Aorta (tissue), 5 donors: ENCODE results near the gene PSAPL1. TPM values are rescaled to one million over a fixed set of nuclear protein-coding genes. Genes with fewer than 3 reads are reported as not detected.

Source experiments
- ATAC-seq: fragments of 200-7000 bp; cut with Tn5 transposase; one replicate; pipeline ENCODE4 v1.9.1; 2022; ENCODE audit warnings: moderate library complexity; ENCODE audit not compliant: low FRiP score
- DNase-seq, 2 donors: peaks; one replicate each; pipeline ENCODE4 v3.0.0-alpha.2; 2020
- H3K27ac ChIP-seq, 2 donors: one replicate each; pipeline ENCODE4 v1.5.1; 2013; ENCODE audit warnings: low read length in 2 of 2, mild to moderate bottlenecking in 2 of 2, moderate library complexity in 2 of 2, control low read depth in 1 of 2, inconsistent platforms in 1 of 2, low read depth in 1 of 2
- H3K27me3 ChIP-seq, 2 donors: one replicate each; pipeline ENCODE4 v1.6.1; 2013; ENCODE audit warnings: control low read depth in 1 of 2, low read length in 1 of 2, mild to moderate bottlenecking in 1 of 2, moderate library complexity in 1 of 2; ENCODE audit not compliant: insufficient read depth in 2 of 2, control insufficient read depth in 1 of 2
- H3K36me3 ChIP-seq, 2 donors: one replicate each; pipeline ENCODE4 v1.6.1; 2013; ENCODE audit warnings: control low read depth in 1 of 2, low read length in 1 of 2, mild to moderate bottlenecking in 1 of 2; ENCODE audit not compliant: insufficient read depth in 2 of 2, control insufficient read depth in 1 of 2
- H3K4me1 ChIP-seq, 2 donors: one replicate each; pipeline ENCODE4 v1.6.1; 2013; ENCODE audit warnings: low read length in 2 of 2, control low read depth in 1 of 2, mild to moderate bottlenecking in 1 of 2, moderate library complexity in 1 of 2; ENCODE audit not compliant: insufficient read depth in 2 of 2, control insufficient read depth in 1 of 2
- H3K4me3 ChIP-seq, 2 donors: one replicate each; pipeline ENCODE4 v1.5.1; 2013; ENCODE audit warnings: low read length in 2 of 2, control low read depth in 1 of 2, mild to moderate bottlenecking in 1 of 2
- H3K9me3 ChIP-seq: one replicate; pipeline ENCODE4 v1.6.1; 2013; ENCODE audit warnings: mild to moderate bottlenecking, low read length; ENCODE audit not compliant: control insufficient read depth
- WGBS, 2 donors: extraction: QIAGEN DNeasy Blood & Tissue Kit; methylation state at CpG; one replicate each; pipeline ENCODE4 v1.1.7; 2013; 5-methylcytosine and 5-hydroxymethylcytosine counted together
- intact Hi-C, 2 donors: fragments of 100-400 bp; cut with DNase I; formaldehyde crosslinking; loops; one replicate each; pipeline versions ENCODE4 v1.14.2 to v1.15.0; 2022
- polyA plus RNA-seq, 2 donors: library from polyadenylated mRNA; stranded (reverse); fragments of 200-250 nt; gene quantifications; one replicate each; pipeline ENCODE4 v1.2.3, GENCODE V29; 2013
- total RNA-seq, 2 donors: library from RNA; stranded (reverse); fragmentation: NEBNext Ultra II Directional; extraction: Animal tissue kit (Norgen Biotek cat#: 25700); gene quantifications; one replicate each; pipeline ENCODE4 v1.2.1, GENCODE V29; 2021
- donor health status: healthy with polysubstance abuse.
- donor health status: Bipolar disorder and iron deficiency.
- donor health status: DM: no; HTN: no; CAD: no.
- donor health status: DM: no; HTN: no; CAD: no.
- donor health status: DM: yes; HTN: yes; CAD: no.

Gene PSAPL1
- total and polyA plus RNA-seq, 4 donors, result not detected

DNA sequence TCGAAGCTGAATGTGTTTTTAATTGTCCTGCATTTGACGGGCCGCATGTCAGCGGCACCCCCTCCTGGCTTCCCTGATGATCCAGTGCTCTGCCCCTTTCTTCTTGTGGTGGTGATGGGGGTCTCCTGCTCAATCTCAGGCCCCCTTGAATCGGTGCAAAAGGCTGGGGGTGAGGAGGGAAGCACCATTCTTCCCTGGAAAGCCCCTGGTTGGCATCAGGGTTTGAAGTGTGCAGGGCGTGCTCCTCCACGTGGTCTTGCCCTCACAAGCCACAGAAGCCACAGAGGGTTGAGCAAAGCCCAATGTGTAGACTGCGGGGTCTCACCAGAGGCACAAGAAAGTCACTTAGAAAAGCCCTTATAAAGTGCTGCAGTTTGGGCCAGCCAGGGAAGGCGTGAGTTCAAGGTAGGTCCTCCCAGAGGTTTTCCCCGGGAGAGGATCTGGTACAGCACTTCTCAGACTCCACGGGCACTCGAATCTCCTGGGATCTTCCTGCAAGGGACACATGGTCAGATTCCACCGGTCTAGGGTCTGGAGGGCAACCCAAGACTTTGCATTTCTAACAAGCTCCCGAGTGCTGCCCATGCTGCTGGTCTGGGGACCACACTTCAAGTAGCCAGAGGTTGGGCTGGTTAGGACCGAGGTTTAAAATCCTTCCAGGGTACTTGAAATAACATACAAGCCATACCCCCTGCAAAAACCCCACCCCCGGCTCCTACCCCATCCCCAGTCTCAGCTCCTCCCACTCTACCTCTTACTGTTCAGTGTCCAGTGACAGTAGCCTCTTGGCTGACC is 35.1 kb downstream of the PSAPL1 start:
- Histone ChIP-seq H3K36me3 (no peaks in the 10 kb centered on the region), H3K27me3 (no peaks in the 10 kb centered on the region), H3K4me3 (no peak overlapping the region), H3K9me3 (peaks cover 3% of the 10 kb centered on the region), H3K4me1 (no peaks in the 10 kb centered on the region), H3K27ac (no peak overlapping the region)
- WGBS, 2 donors, result 86 to 87% methylated on average over 16 of the region's 16 CpGs
- no peak for ATAC-seq
- peak in 1 of 2 donors; percentile 9 for DNase-seq
- intact Hi-C loops, result no loop called here

DNA sequence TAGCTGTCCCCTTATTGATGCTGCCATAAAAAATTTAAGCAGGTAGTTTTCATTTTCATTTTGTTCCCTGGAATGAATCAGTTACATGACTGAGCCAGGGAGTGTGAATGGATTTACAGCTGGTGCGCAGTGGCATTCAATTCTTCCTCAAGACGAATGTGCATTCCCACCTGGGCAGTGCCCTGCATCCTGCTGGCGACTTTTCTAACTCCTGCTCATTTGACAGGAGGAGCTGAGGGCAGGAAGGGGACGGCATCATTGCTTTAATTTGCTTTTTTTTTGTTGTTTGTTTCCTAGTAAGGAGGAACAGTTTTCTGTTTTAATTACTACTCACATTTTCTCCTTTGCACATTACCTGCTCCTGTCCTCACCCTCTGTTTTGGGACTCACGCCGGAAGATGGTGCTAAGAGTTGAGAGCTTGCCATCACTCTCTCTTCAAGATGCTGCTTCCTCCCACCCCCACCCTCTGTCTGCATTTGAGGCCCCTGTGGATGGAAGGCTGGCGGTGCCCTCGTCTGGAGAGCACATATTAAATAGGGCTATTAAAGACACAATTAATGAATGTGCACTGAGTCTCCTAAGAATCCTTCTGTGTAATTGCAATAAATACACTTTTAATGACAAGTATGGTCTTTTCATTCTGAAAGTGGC is 35.8 kb downstream of the PSAPL1 start:
- H3K4me3 ChIP-seq, result no peak overlapping the region
- H3K4me1 ChIP-seq, result no peaks in the 10 kb centered on the region
- DNase-seq (peak in 1 of 2 donors; percentile 52), ATAC-seq (no peak)
- 75 to 83% methylated on average over 8 of the region's 8 CpGs for WGBS, 2 donors
- no peaks in the 10 kb centered on the region for H3K36me3 ChIP-seq
- H3K27me3 ChIP-seq, result no peaks in the 10 kb centered on the region
- H3K27ac ChIP-seq, result no peak overlapping the region
- intact Hi-C loops, result no loop called here
- H3K9me3 ChIP-seq, result peaks cover 3% of the 10 kb centered on the region

DNA sequence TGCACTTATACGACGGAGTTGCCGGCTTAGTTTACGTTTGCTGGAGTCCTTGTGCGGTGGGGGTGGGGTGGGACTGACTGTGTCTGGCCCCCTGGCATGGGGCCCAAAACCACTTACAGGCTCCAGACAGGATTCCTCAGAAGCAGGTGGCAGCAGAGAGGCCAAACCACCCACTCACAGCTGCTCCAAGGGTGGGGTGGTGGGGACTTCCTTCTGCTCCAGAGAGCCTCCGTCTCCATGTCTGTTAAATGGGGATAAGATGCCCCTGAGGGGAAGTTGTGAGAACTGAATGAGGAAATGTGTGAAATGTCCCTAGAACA is 36.7 kb downstream of the PSAPL1 start:
- no peak for DNase-seq
- Histone ChIP-seq H3K9me3 (peaks cover 3% of the 10 kb centered on the region), H3K4me3 (no peak overlapping the region), H3K36me3 (no peaks in the 10 kb centered on the region), H3K4me1 (no peaks in the 10 kb centered on the region), H3K27me3 (no peaks in the 10 kb centered on the region), H3K27ac (no peak overlapping the region)
- intact Hi-C loops, result no loop called here
- no peak for ATAC-seq
- WGBS, 2 donors, result 7 to 11% methylated on average over 6 of the region's 6 CpGs

- H3K4me1 ChIP-seq, result no peaks in the 10 kb centered on the region
- WGBS, 2 donors, result 81% methylated on average over 24 of the region's 24 CpGs
- DNase-seq (peak in 1 of 2 donors; percentile 51), ATAC-seq (no peak)
- H3K27me3 ChIP-seq, result no peaks in the 10 kb centered on the region
- H3K36me3 ChIP-seq, result no peaks in the 10 kb centered on the region
- intact Hi-C loops, result no loop called here
- H3K9me3 ChIP-seq, result peaks cover 3% of the 10 kb centered on the region
- H3K4me3 ChIP-seq, result no peak overlapping the region
- H3K27ac ChIP-seq, result no peak overlapping the region
These were observed 37.3 kb downstream of the PSAPL1 start for GRCh38 chr4:7397206-7398103.

GRCh38 chr4:7396186-7396910 is 38.4 kb downstream of the PSAPL1 start:
- intact Hi-C loops, result no loop called here
- DNase-seq, result no peak
- Histone ChIP-seq H3K27me3 (no peaks in the 10 kb centered on the region), H3K4me1 (no peaks in the 10 kb centered on the region), H3K9me3 (peaks cover 1% of the 10 kb centered on the region), H3K36me3 (no peaks in the 10 kb centered on the region), H3K27ac (no peak overlapping the region), H3K4me3 (no peak overlapping the region)
- WGBS, 2 donors, result 91 to 94% methylated on average over 14 of the region's 14 CpGs
- ATAC-seq, result no peak

DNA sequence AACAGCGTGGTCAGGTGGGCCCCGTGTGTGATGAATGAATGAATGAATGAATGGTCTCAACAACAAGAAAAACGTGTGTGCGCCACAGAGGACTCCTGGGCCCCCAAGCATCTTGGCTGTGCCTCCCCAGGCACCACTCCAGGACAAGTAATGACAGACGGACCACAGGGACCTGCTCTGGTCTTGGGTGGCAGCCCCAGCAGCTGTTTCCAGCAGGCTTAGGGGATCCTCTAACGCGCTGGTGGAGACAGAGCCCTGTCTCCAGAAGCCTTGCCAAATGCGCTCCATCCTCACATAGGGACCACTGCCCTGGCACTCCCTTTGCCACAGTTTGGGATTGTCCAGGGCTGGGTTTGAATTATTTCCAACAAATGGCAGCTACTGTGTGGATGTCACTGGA is 39.1 kb downstream of the PSAPL1 start:
- Histone ChIP-seq H3K27me3 (no peaks in the 10 kb centered on the region), H3K36me3 (no peaks in the 10 kb centered on the region), H3K4me3 (no peak overlapping the region), H3K4me1 (no peaks in the 10 kb centered on the region), H3K27ac (no peak overlapping the region), H3K9me3 (no peaks in the 10 kb centered on the region)
- ATAC-seq (no peak), DNase-seq (peak in 1 of 2 donors; percentile 55)
- intact Hi-C loops, result no loop called here
- WGBS, 2 donors, result 80% methylated on average over 8 of the region's 8 CpGs

DNA sequence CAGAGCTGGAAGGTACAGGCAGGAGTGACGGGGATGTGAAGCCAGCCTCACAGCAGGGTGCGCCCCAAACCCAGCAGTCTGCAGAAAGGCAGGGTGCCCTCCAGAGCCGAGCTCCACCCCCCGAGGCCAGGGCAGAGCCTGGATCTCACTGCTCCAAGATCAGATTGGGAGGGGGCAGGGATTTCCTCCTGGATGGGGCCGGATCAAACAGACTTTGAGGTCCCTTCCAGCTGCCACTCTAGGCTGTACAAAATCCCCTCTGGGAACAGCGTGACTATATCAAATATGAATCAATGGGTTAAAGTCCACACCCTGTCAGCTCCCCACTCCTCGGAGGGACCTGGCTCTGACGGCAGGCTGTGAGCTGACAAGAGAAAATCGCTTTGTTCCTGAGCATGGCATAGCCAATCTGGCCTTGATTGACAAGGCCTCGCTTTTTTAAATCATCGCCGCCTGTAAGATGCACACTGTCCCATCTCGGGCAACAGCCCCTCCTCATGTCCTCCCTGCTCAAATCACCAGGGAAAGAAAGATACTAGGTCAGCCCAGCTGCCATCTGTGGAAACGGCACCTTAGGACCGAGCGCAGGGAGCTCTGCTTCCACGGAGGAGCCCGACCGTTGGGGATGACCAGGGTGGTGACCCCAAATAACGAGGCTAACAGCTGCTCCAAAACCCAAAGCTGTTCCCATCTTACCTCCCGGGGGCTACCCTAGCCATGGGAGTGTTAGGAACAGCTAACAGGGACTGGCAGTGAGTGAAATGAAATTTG is 39.9 kb downstream of the PSAPL1 start:
- no peak overlapping the region for H3K27ac ChIP-seq
- intact Hi-C loops, result no loop called here
- H3K4me3 ChIP-seq, result no peak overlapping the region
- ATAC-seq (no peak), DNase-seq (no peak)
- WGBS, 2 donors, result 88 to 90% methylated on average over 21 of the region's 21 CpGs
- no peaks in the 10 kb centered on the region for H3K4me1 ChIP-seq
- no peaks in the 10 kb centered on the region for H3K9me3 ChIP-seq
- H3K27me3 ChIP-seq, result no peaks in the 10 kb centered on the region
- H3K36me3 ChIP-seq, result no peaks in the 10 kb centered on the region
